Endodermal cell (in vitro differentiated cells): ENCODE data around the gene CCDC51. TPM values are rescaled to one million over a fixed set of nuclear protein-coding genes. Genes with fewer than 3 reads are reported as not detected.

Source experiments
- DNase-seq: peaks from one replicate; pipeline ENCODE4 v3.0.0-alpha.2; 2017
- H3K27ac ChIP-seq: 2 replicates; pipeline ENCODE4 v1.5.1; 2013; ENCODE audit warnings: mild to moderate bottlenecking, low read depth, low read length, moderate library complexity
- H3K27me3 ChIP-seq: 2 replicates; pipeline ENCODE4 v1.6.1; 2013; ENCODE audit warnings: mild to moderate bottlenecking, low read length, moderate library complexity; ENCODE audit not compliant: insufficient read depth, control insufficient read depth, poor library complexity, severe bottlenecking
- H3K36me3 ChIP-seq: 2 replicates; pipeline ENCODE4 v1.7.0; 2013; ENCODE audit warnings: mild to moderate bottlenecking, low read length, moderate library complexity; ENCODE audit not compliant: control insufficient read depth, insufficient read depth
- H3K4me1 ChIP-seq: one replicate; pipeline ENCODE4 v1.7.0; 2013; ENCODE audit warnings: low read length; ENCODE audit not compliant: control insufficient read depth, insufficient read depth
- H3K4me3 ChIP-seq: 2 replicates; pipeline ENCODE4 v1.5.1; 2013; ENCODE audit warnings: mild to moderate bottlenecking, low read length, moderate library complexity
- H3K9ac ChIP-seq: 2 replicates; pipeline ENCODE4 v1.6.1; 2013; ENCODE audit warnings: mild to moderate bottlenecking, low read length, moderate library complexity; ENCODE audit not compliant: poor library complexity, severe bottlenecking; ENCODE audit errors: extremely low read depth
- H3K9me3 ChIP-seq: 2 replicates; pipeline ENCODE4 v1.6.1; 2013; ENCODE audit warnings: mild to moderate bottlenecking, low read length, moderate library complexity; ENCODE audit not compliant: control insufficient read depth
- H3K27ac Mint-ChIP-seq: 2 replicates; pipeline ENCODE4 v1.8.0; 2020; ENCODE audit warnings: mixed read lengths
- H3K27me3 Mint-ChIP-seq: 2 replicates; pipeline ENCODE4 v1.8.0; 2021; ENCODE audit warnings: mild to moderate bottlenecking, mixed read lengths; ENCODE audit not compliant: insufficient read depth
- H3K36me3 Mint-ChIP-seq: 2 replicates; pipeline ENCODE4 v1.8.0; 2020; ENCODE audit warnings: low read depth, mixed read lengths
- H3K4me1 Mint-ChIP-seq: 2 replicates; pipeline ENCODE4 v1.8.0; 2020; ENCODE audit warnings: mixed read lengths
- H3K4me3 Mint-ChIP-seq: 2 replicates; pipeline ENCODE4 v1.8.0; 2020; ENCODE audit warnings: mild to moderate bottlenecking, moderate library complexity, mixed read lengths
- H3K9me3 Mint-ChIP-seq: 2 replicates; pipeline ENCODE4 v1.8.0; 2020; ENCODE audit warnings: mild to moderate bottlenecking, mixed read lengths
- WGBS, 2 experiments: methylation state at CpG; one replicate each; pipeline versions ENCODE4 v1.1.5 to v1.1.7; 2013; ENCODE audit warnings: missing lambda C conversion rate in 2 of 2, mixed read lengths in 1 of 2; ENCODE audit not compliant: insufficient coverage in 1 of 2, insufficient read length in 1 of 2; 5-methylcytosine and 5-hydroxymethylcytosine counted together
- total RNA-seq, 2 donors: library from RNA; stranded (reverse); fragmentation: NEBNext Ultra II Directional in 1 of 2; extraction: Animal tissue kit (Norgen Biotek cat#: 25700) in 1 of 2; gene quantifications; 2 replicates in 1 of 2; 3 replicates in 1 of 2; pipeline ENCODE4 v1.2.1, GENCODE V29; 2021
- TF ChIP-seq, protein P1 (sequence below): fragments of 200-600 bp; sonication (generic); conservative IDR thresholded peaks from 2 replicates; pipeline ENCODE4 v1.5.0; 2021; ENCODE audit warnings: antibody characterized with exemption, mild to moderate bottlenecking

The CCDC51 gene
- total RNA-seq, 2 donors from 2014 or later = 14.5 to 14.6 TPM

DNA sequence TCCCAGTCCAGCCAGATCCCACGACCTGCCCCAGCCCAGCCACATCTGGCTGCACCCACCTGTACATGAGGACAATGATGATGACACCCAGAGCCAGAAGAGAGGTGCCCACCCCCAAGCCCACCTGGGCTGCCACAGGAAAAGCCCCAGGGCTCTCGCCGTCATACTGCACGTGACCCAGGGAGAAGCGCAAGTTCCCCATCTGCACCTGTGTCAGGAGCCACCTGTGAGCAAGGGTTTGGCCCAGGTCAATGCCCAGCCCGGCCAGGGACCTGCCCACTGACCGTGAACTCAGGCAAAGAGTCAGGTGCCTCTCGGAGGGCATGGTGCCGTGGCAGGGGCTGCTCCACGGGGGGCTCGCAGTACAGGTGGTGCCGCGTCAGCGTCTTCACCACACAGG is 26.3 kb downstream of the CCDC51 start:
- Mint-ChIP-seq H3K9me3 (no peaks in the 10 kb centered on the region), H3K4me3 (no peak overlapping the region), H3K27me3 (no peaks in the 10 kb centered on the region), H3K36me3 (peaks cover 76% of the 10 kb centered on the region), H3K27ac (no peak overlapping the region), H3K4me1 (no peaks in the 10 kb centered on the region)
- no peak for DNase-seq
- Histone ChIP-seq H3K9ac (no peak overlapping the region), H3K27me3 (no peaks in the 10 kb centered on the region), H3K4me1 (no peaks in the 10 kb centered on the region), H3K9me3 (no peaks in the 10 kb centered on the region), H3K4me3 (no peak overlapping the region), H3K36me3 (peaks cover 73% of the 10 kb centered on the region), H3K27ac (no peak overlapping the region)
- TF ChIP-seq, protein P1, sequence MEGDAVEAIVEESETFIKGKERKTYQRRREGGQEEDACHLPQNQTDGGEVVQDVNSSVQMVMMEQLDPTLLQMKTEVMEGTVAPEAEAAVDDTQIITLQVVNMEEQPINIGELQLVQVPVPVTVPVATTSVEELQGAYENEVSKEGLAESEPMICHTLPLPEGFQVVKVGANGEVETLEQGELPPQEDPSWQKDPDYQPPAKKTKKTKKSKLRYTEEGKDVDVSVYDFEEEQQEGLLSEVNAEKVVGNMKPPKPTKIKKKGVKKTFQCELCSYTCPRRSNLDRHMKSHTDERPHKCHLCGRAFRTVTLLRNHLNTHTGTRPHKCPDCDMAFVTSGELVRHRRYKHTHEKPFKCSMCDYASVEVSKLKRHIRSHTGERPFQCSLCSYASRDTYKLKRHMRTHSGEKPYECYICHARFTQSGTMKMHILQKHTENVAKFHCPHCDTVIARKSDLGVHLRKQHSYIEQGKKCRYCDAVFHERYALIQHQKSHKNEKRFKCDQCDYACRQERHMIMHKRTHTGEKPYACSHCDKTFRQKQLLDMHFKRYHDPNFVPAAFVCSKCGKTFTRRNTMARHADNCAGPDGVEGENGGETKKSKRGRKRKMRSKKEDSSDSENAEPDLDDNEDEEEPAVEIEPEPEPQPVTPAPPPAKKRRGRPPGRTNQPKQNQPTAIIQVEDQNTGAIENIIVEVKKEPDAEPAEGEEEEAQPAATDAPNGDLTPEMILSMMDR = no peak
- WGBS, 2 experiments = 95 to 96% methylated on average over 9 to 14 of the region's 14 CpGs

DNA sequence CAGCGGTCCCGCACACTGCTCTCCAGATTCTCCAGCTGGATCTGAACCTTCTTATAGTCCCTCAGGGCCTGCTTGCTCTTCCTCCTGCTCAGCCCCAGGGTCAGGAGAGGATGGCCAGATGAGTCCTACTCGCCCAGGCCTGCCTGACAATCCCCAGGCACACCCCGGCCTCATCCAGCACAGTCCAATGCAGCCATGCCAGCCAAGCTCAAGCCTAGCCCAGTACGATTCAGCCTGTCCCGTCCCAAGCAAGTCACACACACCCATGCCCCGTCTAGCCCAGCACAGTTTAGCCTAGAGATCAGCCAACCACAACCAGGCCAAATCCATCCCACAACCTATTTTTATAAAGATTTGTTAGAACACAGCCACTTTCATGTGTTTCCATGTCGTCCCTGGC is 26.8 kb downstream of the CCDC51 start:
- Mint-ChIP-seq H3K36me3 (peaks cover 75% of the 10 kb centered on the region), H3K27ac (no peak overlapping the region), H3K4me3 (no peak overlapping the region), H3K9me3 (no peaks in the 10 kb centered on the region), H3K27me3 (no peaks in the 10 kb centered on the region), H3K4me1 (no peaks in the 10 kb centered on the region)
- Histone ChIP-seq H3K9me3 (no peaks in the 10 kb centered on the region), H3K4me3 (no peak overlapping the region), H3K27ac (no peak overlapping the region), H3K36me3 (peaks cover 77% of the 10 kb centered on the region), H3K27me3 (no peaks in the 10 kb centered on the region), H3K9ac (no peak overlapping the region), H3K4me1 (no peaks in the 10 kb centered on the region)
- WGBS, 2 experiments = 94 to 98% methylated on average over 6 to 8 of the region's 8 CpGs
- no peak for DNase-seq
- TF ChIP-seq, protein P1 = no peak

DNA sequence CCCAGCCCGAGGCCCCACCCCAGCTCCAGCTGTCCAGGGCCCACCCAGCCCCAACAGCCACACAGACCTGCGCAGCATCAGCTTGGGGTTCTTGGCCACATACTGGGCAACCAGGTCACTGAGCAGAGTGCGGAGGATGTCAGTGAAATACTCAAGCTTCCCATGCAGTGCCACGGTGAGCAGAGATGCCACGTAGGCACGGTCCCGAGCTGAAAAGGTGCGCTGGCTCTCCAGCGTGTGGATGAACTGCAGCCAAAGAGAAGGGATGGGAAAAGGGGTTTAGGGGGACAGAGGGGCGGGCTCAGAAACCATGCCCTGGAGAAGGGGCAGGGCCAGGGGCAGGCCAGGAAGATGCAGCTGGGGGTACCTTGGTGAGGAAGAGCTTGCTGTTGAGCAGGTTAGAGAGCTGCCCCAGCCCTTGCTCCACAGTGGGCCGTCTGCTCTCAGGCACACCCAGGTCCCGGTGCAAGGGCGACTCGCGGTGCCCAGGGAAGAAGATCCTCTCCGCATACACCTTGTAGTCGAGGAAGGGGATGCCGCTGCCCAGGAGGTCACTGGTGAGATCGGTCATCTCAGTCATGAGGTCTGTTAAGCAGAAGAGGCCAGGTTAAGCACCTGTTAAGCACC is 27.4 kb downstream of the CCDC51 start:
- Histone ChIP-seq H3K9ac (no peak overlapping the region), H3K36me3 (peaks cover 81% of the 10 kb centered on the region), H3K4me1 (no peaks in the 10 kb centered on the region), H3K4me3 (no peak overlapping the region), H3K27ac (no peak overlapping the region), H3K9me3 (no peaks in the 10 kb centered on the region), H3K27me3 (no peaks in the 10 kb centered on the region)
- Mint-ChIP-seq H3K36me3 (peaks cover 81% of the 10 kb centered on the region), H3K9me3 (no peaks in the 10 kb centered on the region), H3K27me3 (no peaks in the 10 kb centered on the region), H3K27ac (no peak overlapping the region), H3K4me1 (no peaks in the 10 kb centered on the region), H3K4me3 (no peak overlapping the region)
- 93 to 97% methylated on average over 16 to 19 of the region's 19 CpGs for WGBS, 2 experiments
- TF ChIP-seq, protein P1 = no peak
- DNase-seq = no peak
